H9 (cell line): ENCODE measurements around the gene HNF4A. TPM values are rescaled to one million over a fixed set of nuclear protein-coding genes. Genes with fewer than 3 reads are reported as not detected.

ENCODE experiments used
- DNase-seq: peaks from one replicate; pipeline ENCODE4 v3.0.0-alpha.2; 2017
- H2AFZ ChIP-seq: one replicate; pipeline ENCODE4 v1.6.1; 2013; ENCODE audit warnings: mild to moderate bottlenecking, low read length, control low read depth, moderate library complexity
- H2AK5ac ChIP-seq: 2 replicates; pipeline ENCODE4 v1.6.1; 2013; ENCODE audit warnings: low read length, control low read depth, mixed read lengths; ENCODE audit not compliant: insufficient read length
- H2BK120ac ChIP-seq: one replicate; pipeline ENCODE4 v1.6.1; 2013; ENCODE audit warnings: low read depth, mild to moderate bottlenecking, low read length, control low read depth, inconsistent platforms; ENCODE audit not compliant: poor library complexity, severe bottlenecking
- H2BK12ac ChIP-seq: 2 replicates; pipeline ENCODE4 v1.6.1; 2013; ENCODE audit warnings: low read length, control low read depth, mixed read lengths, low read depth; ENCODE audit not compliant: insufficient read length
- H2BK15ac ChIP-seq: 2 replicates; pipeline ENCODE4 v1.6.1; 2013; ENCODE audit warnings: low read depth, low read length, control low read depth
- H2BK20ac ChIP-seq: one replicate; pipeline ENCODE4 v1.6.1; 2013; ENCODE audit warnings: low read depth, mild to moderate bottlenecking, low read length, control low read depth, inconsistent platforms; ENCODE audit not compliant: poor library complexity, severe bottlenecking
- H2BK5ac ChIP-seq: 2 replicates; pipeline ENCODE4 v1.6.1; 2013; ENCODE audit warnings: low read length, control low read depth, mixed read lengths; ENCODE audit not compliant: insufficient read length
- H3K14ac ChIP-seq: 2 replicates; pipeline ENCODE4 v1.6.1; 2013; ENCODE audit warnings: low read length, control low read depth; ENCODE audit not compliant: insufficient read depth
- H3K18ac ChIP-seq: 2 replicates; pipeline ENCODE4 v1.6.1; 2013; ENCODE audit warnings: low read depth, mild to moderate bottlenecking, mixed read lengths, low read length, control low read depth; ENCODE audit not compliant: insufficient read length
- H3K23ac ChIP-seq: 2 replicates; pipeline ENCODE4 v1.6.1; 2013; ENCODE audit warnings: low read length, control low read depth, mixed read lengths, low read depth; ENCODE audit not compliant: insufficient read length
- H3K23me2 ChIP-seq: 2 replicates; pipeline ENCODE4 v1.6.1; 2013; ENCODE audit warnings: low read depth, mild to moderate bottlenecking, mixed read lengths, low read length, control low read depth; ENCODE audit not compliant: insufficient read length, poor library complexity, severe bottlenecking
- H3K27ac ChIP-seq: 2 replicates; pipeline ENCODE4 v1.5.1; 2013; ENCODE audit warnings: low read length, control low read depth, mixed read lengths, low read depth; ENCODE audit not compliant: insufficient read length
- H3K27me3 ChIP-seq: 2 replicates; pipeline ENCODE4 v1.6.1; 2013; ENCODE audit warnings: low read length, control low read depth, inconsistent platforms; ENCODE audit not compliant: insufficient read depth
- H3K4ac ChIP-seq: 2 replicates; pipeline ENCODE4 v1.6.1; 2013; ENCODE audit warnings: low read depth, mild to moderate bottlenecking, control low read depth, inconsistent platforms, low read length, moderate library complexity
- H3K4me1 ChIP-seq: 2 replicates; pipeline ENCODE4 v1.6.1; 2013; ENCODE audit warnings: low read length, control low read depth, inconsistent platforms; ENCODE audit not compliant: insufficient read depth
- H3K4me2 ChIP-seq: 2 replicates; pipeline ENCODE4 v1.6.1; 2013; ENCODE audit warnings: low read length, control low read depth, mixed read lengths; ENCODE audit not compliant: insufficient read length, insufficient read depth
- H3K56ac ChIP-seq: 2 replicates; pipeline ENCODE4 v1.6.1; 2013; ENCODE audit warnings: low read depth, mild to moderate bottlenecking, mixed read lengths, low read length, control low read depth; ENCODE audit not compliant: insufficient read length
- H3K79me1 ChIP-seq: 2 replicates; pipeline ENCODE4 v1.6.1; 2013; ENCODE audit warnings: low read depth, mild to moderate bottlenecking, moderate library complexity, low read length, control low read depth, inconsistent platforms; ENCODE audit not compliant: insufficient read depth, poor library complexity, severe bottlenecking
- H3K79me2 ChIP-seq: 2 replicates; pipeline ENCODE4 v1.6.1; 2013; ENCODE audit warnings: low read length, control low read depth, inconsistent platforms; ENCODE audit not compliant: insufficient read depth
- H3K9ac ChIP-seq: 2 replicates; pipeline ENCODE4 v1.6.1; 2013; ENCODE audit warnings: low read length, control low read depth, mixed read lengths; ENCODE audit not compliant: insufficient read length; ENCODE audit errors: extremely low read depth
- H3K9me3 ChIP-seq: one replicate; pipeline ENCODE4 v1.6.1; 2013; ENCODE audit warnings: low read depth, low read length, inconsistent platforms; ENCODE audit not compliant: control insufficient read depth
- H3T11ph ChIP-seq: one replicate; pipeline ENCODE4 v1.6.1; 2013; ENCODE audit warnings: mild to moderate bottlenecking, low read length, control low read depth, inconsistent platforms
- H4K20me1 ChIP-seq: one replicate; pipeline ENCODE4 v1.6.1; 2013; ENCODE audit not compliant: control insufficient read depth, insufficient read length, insufficient read depth
- H4K5ac ChIP-seq: 2 replicates; pipeline ENCODE4 v1.6.1; 2013; ENCODE audit warnings: low read depth, mild to moderate bottlenecking, mixed read lengths, low read length, control low read depth; ENCODE audit not compliant: insufficient read length
- H4K8ac ChIP-seq: replicated peaks from 2 replicates; pipeline ENCODE4 v1.6.1; 2013; ENCODE audit warnings: low read length, control low read depth, mixed read lengths, low read depth; ENCODE audit not compliant: insufficient read length
- H4K91ac ChIP-seq: 2 replicates; pipeline ENCODE4 v1.6.1; 2013; ENCODE audit warnings: low read depth, mild to moderate bottlenecking, moderate library complexity, mixed read lengths, low read length, control low read depth; ENCODE audit not compliant: insufficient read length
- H3K27ac Mint-ChIP-seq, 3 experiments: 2 replicates in 2 of 3; 3 replicates in 1 of 3; pipeline ENCODE4 v1.8.0; 2020 to 2021; ENCODE audit warnings: mixed read lengths in 3 of 3, mild to moderate bottlenecking in 1 of 3, moderate library complexity in 1 of 3
- H3K27me3 Mint-ChIP-seq: 2 replicates; pipeline ENCODE4 v1.8.0; 2021; ENCODE audit warnings: low read depth, mild to moderate bottlenecking, moderate library complexity, mixed read lengths
- H3K36me3 Mint-ChIP-seq, 3 experiments: 2 replicates in 2 of 3; 3 replicates in 1 of 3; pipeline ENCODE4 v1.8.0; 2020 to 2021; ENCODE audit warnings: low read depth in 3 of 3, mixed read lengths in 3 of 3; ENCODE audit not compliant: insufficient read depth in 1 of 3
- H3K4me1 Mint-ChIP-seq, 2 experiments: 2 replicates each; pipeline ENCODE4 v1.8.0; 2020; ENCODE audit warnings: mixed read lengths in 2 of 2
- H3K4me3 Mint-ChIP-seq, 2 experiments: 2 replicates in 1 of 2; 3 replicates in 1 of 2; pipeline ENCODE4 v1.8.0; 2020 to 2021; ENCODE audit warnings: mild to moderate bottlenecking in 2 of 2, mixed read lengths in 2 of 2, moderate library complexity in 1 of 2
- H3K9me3 Mint-ChIP-seq, 2 experiments: 2 replicates in 1 of 2; 3 replicates in 1 of 2; pipeline ENCODE4 v1.8.0; 2020; ENCODE audit warnings: mild to moderate bottlenecking in 2 of 2, mixed read lengths in 2 of 2, moderate library complexity in 1 of 2
- WGBS: extraction: QIAGEN DNeasy Blood & Tissue Kit; methylation state at CpG from one replicate; pipeline ENCODE4 v1.1.7; 2013; ENCODE audit warnings: missing lambda C conversion rate, low lambda C conversion rate, mixed read lengths; ENCODE audit not compliant: insufficient read length; ENCODE audit errors: extremely low coverage; 5-methylcytosine and 5-hydroxymethylcytosine counted together
- total RNA-seq: library from RNA; stranded (reverse); gene quantifications from 2 replicates; pipeline ENCODE4 v1.2.1, GENCODE V29; 2021
- TF ChIP-seq, protein P1 (sequence below): fragments of 200-600 bp; sonication (generic); conservative IDR thresholded peaks from 3 replicates; pipeline ENCODE4 v1.8.0; 2021; ENCODE audit warnings: antibody characterized with exemption, mild to moderate bottlenecking

HNF4A gene
- total RNA-seq, 1 experiment from 2014 or later = not detected

DNA sequence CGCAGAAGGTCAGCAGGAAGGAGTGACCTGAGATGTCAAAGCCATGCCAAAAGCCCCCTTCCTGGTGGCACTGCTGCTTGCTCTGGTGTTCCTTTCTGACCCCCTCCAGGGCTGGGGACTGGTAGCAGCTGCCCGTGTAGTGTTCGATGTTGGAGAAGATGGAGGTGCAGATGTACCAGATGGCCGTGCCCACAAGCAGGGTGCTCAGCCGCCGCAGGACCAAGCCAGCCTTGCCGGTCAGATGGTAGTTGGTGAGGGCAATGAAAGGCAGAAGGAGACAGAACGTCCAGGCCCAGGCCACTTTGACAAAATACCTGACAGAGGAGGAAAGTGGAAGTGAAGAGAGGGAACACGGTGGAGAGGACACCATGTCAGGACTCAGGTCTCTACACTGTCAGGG is 48.6 kb upstream of the HNF4A start:
- H2BK12ac ChIP-seq = no peak overlapping the region
- no peak overlapping the region for H3K23ac ChIP-seq
- Mint-ChIP-seq H3K27ac (no peak overlapping the region; a peak in 1 of 7 replicates), H3K4me3 (no peak overlapping the region), H3K9me3 (no peaks in the 10 kb centered on the region; a peak in 1 of 5 replicates), H3K4me1 (peaks cover 9 to 10% of the 10 kb centered on the region in 2 experiments), H3K36me3 (no peaks in the 10 kb centered on the region), H3K27me3 (peaks cover 12% of the 10 kb centered on the region)
- peaks cover 7% of the 10 kb centered on the region for H3K23me2 ChIP-seq
- H2AFZ ChIP-seq = no peak overlapping the region
- no peaks in the 10 kb centered on the region for H3K27me3 ChIP-seq
- H3K79me1 ChIP-seq = no peaks in the 10 kb centered on the region
- no peak overlapping the region for H3K27ac ChIP-seq
- no peak for DNase-seq
- no peak overlapping the region for H3K56ac ChIP-seq
- TF ChIP-seq, protein P1, sequence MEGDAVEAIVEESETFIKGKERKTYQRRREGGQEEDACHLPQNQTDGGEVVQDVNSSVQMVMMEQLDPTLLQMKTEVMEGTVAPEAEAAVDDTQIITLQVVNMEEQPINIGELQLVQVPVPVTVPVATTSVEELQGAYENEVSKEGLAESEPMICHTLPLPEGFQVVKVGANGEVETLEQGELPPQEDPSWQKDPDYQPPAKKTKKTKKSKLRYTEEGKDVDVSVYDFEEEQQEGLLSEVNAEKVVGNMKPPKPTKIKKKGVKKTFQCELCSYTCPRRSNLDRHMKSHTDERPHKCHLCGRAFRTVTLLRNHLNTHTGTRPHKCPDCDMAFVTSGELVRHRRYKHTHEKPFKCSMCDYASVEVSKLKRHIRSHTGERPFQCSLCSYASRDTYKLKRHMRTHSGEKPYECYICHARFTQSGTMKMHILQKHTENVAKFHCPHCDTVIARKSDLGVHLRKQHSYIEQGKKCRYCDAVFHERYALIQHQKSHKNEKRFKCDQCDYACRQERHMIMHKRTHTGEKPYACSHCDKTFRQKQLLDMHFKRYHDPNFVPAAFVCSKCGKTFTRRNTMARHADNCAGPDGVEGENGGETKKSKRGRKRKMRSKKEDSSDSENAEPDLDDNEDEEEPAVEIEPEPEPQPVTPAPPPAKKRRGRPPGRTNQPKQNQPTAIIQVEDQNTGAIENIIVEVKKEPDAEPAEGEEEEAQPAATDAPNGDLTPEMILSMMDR = no peak
- no peak overlapping the region for H3K14ac ChIP-seq
- H2AK5ac ChIP-seq = no peak overlapping the region
- no peaks in the 10 kb centered on the region for H3K4me1 ChIP-seq
- no peak overlapping the region for H4K91ac ChIP-seq
- H3T11ph ChIP-seq = no peak overlapping the region
- H3K4me2 ChIP-seq = no peak overlapping the region
- H3K79me2 ChIP-seq = no peaks in the 10 kb centered on the region
- no peak overlapping the region for H2BK20ac ChIP-seq
- no peak overlapping the region for H2BK15ac ChIP-seq
- no peak overlapping the region for H2BK120ac ChIP-seq
- no peak overlapping the region for H2BK5ac ChIP-seq
- WGBS = no CpG with 5 or more reads among the region's 9 CpGs
- H3K18ac ChIP-seq = no peak overlapping the region
- peaks cover 2% of the 10 kb centered on the region for H4K20me1 ChIP-seq
- no peak overlapping the region for H3K9ac ChIP-seq
- H4K8ac ChIP-seq = no peak overlapping the region
- H3K4ac ChIP-seq = no peak overlapping the region
- no peaks in the 10 kb centered on the region for H3K9me3 ChIP-seq
- no peak overlapping the region for H4K5ac ChIP-seq
